HG02981 (cell line): Measurements from ENCODE around the gene DNAJB12.
"Not testable (repeated sequence)": the region's sequence is repeated elsewhere in the genome, so short reads cannot be mapped to it uniquely, and the experiment has no call there.

Source experiments
- ATAC-seq: cut with Tn5 transposase; IDR thresholded peaks from one replicate; pipeline ENCODE4 v1.9.1; 2021; ENCODE audit warnings: mild to moderate bottlenecking, moderate library complexity; ENCODE audit not compliant: unreplicated experiment

The DNAJB12 gene

DNA sequence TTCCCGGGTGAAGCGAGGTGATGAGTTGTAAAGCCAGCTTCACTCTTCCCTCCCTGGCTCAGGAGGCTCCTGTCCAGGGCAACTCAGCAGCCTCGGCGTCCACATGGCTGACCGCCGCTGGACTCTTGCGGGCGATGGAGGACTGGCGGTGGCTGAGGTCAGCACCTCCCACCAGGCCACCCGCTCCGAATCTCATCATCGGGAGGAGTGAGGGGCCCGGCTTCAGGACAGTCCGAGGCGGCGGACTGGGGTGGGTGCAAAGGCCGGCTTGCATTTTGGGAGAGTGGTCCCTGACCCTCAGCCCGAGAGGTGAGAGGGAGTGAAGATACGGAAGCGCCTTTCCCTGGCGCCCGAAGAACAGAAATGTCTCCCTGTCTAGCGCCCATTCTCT is 759 bp downstream of the DNAJB12 start:
- peak; percentile 9 for ATAC-seq

DNA sequence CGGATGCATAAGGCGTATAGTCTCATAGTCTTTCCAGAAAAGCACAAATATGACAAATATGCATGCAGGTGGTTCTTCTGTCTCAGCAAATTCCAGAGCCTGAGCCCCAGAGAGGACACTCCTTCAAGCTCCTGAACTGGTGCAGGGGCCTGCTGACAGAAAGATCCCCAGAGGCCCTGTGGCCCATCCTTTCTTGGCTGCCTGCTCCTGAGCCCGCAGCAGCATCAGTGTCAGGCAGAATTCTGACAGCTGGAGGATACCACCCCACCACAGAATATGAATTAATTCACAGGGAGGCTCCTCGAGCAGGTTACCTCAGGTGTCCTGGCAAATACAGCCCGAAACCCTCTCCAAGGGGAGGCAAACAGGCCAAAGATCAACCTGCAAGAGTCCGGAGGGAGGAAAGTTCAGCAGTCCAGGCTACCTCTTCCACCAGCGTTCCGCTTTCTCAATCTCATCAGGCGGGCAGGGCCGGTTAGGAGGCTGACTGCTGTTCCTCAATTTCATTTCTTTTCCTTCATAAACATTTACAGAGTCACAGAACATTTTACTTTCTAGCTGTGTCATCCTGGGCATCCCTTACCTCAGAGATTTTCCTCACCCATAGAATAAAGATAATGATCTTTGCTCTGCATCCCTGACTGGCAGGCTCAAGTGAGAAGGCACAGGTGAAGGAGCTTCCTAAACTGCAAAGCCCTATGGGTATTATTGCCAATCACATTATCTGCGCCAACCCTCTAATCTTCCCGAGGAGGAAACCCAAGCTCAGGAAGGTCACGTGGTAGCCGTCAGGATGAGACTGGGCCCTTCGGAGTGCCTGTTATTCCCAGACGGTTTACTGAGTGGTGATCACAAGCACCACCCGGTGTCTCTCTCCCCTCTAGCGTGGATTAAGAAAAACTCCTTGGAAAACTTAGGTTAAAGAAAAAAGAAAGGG is 1.4 kb downstream of the DNAJB12 start:
- no peak for ATAC-seq

DNA sequence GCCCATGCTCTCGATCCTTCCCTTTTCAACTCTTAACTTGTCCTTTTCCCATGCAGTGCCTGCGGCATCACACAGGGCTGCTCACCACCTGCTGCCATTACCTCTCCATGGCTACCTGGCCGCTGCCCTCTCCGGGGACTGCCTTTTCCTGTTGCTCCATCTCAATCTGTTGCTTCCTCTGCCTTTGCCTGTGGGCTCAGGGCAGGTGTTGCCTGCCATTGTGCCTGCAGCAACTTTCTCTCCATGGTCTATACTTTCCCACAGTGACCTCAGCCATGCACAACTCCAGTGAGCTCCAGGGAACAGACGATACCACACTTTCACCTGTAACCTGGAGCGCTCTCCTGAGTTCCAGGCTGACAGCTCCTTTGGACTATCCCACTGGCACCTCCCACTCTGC is 3.2 kb downstream of the DNAJB12 start:
- ATAC-seq, result no peak

DNA sequence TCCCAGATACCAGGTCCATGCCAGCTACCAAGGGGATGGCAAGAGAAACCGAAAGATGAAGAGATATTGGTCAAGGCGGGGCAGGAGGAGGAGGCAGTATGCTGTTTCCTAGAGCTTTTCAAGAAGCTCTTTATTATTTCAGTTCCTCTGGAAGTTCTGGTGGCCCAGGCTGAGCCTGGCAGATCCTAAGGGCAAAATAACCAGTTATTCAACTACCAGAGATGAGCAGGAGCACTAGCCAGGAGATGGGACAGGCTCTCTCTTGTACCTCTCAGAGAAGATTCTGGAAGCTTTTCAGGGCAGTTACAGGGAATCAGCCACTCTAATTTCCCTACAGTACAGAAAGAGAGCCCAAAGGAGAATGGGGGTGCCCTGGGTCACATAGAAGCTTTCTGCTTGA is 5.3 kb downstream of the DNAJB12 start:
- ATAC-seq, result no peak

DNA sequence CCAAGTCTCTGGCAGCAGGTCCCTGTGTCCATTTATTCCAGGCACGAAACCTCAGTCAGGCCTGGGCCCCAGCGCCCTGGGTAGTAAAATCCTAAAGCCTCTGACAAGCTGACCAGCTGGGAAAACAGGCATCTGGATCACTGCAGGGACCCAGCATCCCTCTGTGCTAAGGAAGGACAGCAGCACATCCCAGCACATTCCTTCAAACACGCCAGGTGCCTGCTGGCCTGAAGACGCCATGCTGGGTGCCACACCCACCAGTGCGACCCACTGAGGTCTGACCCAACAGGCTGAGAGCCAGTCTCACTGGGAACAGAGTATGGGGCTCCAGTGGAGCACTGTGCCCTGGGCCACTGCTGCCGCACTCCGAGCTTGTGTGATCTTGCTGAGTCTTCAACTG is 6.4 kb downstream of the DNAJB12 start:
- ATAC-seq, result no peak

DNA sequence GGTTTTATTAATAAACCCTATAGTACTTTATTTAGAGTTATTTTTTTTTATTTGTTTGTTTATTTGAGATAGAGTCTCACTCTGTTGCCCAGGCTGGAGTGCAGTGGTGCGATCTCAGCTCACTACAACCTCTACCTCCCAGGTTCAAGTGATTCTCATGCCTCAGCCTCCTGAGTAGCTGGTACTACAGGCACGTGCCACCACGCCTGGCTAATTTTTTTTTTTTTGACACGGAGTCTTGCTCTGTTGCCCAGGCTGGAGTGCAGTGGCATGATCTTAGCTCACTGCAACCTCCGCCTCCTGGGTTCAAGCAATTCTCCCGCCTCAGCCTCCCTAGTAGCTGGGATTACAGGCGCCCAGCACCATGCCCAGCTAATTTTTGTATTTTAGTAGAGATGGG is 8.6 kb downstream of the DNAJB12 start:
- not testable (repeated sequence) for ATAC-seq

DNA sequence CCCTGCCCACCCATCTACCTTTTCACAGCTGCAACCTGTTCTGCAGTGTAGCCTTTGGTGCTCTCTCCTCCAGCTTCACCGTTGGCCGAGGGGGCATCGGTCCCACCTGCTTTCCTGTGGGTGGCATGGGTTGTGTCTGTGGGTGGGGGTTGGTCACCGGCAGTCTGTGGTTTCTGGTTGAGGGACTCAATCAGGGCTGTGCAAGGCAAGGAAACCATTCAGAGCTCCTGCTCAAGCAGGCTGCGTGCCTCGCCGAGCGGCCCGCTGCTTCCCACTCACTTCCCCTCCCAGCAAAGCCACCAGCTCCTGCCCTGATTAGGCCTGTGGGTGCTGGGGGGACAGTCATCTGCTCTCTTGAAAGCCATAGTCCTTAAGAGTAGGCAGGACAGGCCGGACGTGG is 9.8 kb downstream of the DNAJB12 start:
- ATAC-seq, result no peak

DNA sequence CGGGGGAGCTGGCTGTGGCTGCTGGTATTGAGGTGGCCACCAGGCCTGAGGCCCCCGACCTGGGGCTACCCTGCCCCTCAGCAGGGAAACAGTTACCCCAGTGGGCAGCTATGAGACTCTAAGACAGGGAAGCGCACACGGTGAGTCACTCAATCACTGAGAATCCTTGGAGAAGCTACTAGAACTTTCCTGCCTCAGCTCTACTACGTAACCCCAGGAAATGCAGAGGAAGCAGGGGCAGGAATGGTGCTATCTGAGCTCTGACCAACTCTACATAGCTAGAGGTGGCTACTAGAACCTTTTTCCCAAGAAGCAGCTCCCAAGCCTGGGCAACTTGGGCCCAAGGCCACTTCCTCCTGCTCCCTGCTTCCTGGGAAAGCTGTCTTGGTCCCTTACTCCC is 11.8 kb downstream of the DNAJB12 start:
- ATAC-seq, result no peak

DNA sequence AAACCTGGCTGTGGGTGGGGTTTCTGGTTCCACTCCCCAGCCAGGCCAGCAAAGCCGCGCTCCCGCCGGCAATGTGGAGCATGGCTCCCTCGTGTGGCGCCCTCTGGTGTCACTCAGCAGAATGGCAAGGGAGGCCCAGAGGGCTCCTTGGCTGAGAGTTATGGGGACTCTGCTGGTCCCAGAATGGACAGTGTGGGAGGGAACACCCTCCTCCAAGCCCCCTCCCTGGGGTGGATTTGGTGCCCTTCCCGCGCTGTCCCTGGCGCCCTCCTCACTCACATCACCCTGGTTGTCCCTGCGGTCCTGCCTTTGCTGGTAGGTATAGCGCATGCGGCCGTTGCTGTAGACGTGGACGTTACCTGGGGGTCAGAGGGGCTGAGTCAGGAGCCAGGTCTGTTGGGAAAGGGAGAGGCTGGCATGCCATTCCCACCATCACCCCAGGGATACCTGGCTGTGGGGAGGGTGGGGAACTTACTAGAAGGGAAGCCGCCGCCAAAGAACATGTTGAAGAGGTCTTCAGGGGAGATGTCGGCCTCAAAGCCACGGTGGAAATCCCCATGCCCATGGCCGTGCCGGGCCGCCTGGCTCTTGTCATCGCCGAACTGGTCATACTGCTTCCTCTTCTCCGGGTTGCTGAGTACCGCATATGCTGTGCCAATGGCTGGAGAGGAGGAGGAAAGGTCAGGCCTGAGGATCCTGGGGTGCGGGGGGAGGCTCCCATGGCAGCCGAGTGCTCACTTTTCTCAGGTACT is 14.0 kb downstream of the DNAJB12 start:
- ATAC-seq, result no peak

DNA sequence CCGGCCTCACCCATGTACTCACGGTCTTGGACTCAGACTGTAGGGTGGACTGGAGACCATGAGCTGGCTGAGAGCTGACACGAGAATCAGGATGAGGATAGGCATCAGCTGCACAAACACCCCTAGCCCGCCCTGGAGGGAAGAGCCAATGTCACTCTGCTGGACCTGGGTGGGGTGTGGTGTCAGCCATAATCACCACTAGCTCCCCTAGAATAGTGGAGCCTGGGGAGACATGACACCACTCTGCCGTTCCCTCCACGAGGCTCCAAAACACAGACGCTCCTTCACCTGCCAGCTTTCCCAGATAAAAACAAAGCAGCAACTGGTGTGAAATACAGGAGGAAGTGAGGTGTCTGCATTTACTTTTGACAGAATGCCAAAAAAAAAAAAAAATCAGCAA is 16.5 kb downstream of the DNAJB12 start:
- no peak for ATAC-seq

DNA sequence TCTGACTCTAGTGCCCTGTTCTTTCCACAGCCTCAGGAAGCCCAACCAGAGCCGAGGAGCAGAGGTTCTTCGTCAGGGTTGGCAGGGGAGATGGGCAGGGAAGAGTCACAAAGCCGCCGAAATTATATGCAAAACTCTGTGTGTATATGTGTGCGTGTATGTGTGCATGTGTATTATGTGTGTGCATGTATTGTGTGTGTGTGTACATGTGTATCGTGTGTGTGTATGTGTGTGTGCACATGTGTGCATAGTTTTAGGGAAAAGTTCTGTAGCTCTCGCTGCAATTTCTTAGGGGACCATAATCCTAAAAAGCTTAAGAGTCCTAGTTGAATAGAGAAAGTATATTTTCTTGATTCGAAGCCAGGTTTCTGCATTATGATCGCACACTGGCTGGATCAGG is 17.0 kb downstream of the DNAJB12 start:
- no peak for ATAC-seq

DNA sequence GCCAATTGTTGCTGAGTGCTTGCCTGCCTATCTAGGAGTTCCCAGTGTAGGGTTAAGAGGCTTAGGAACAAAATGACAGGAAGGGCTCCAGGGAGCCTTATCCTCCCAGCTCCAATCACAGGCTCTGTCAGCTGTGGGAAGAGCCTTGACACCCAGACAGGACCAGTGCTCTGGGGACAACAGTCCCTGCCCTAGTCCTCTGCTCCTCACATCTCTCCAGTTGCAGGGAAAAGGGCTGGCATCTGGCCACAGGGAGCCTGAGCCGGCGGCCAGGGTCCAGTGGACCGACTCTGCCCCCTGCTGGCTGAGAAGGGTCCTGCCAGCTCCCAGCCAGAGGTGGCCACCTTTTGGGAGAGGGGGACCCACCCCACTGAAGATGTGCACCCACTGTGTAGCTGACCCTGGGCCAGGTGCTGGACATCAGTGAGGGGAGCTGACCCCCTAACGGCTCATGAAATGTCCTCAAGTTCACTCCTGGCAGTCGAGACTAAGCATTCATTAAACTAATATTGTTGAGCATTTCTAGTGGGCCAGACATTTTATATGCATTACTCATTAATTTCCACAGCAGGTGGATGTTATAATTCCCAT is 17.6 kb downstream of the DNAJB12 start:
- no peak for ATAC-seq

DNA sequence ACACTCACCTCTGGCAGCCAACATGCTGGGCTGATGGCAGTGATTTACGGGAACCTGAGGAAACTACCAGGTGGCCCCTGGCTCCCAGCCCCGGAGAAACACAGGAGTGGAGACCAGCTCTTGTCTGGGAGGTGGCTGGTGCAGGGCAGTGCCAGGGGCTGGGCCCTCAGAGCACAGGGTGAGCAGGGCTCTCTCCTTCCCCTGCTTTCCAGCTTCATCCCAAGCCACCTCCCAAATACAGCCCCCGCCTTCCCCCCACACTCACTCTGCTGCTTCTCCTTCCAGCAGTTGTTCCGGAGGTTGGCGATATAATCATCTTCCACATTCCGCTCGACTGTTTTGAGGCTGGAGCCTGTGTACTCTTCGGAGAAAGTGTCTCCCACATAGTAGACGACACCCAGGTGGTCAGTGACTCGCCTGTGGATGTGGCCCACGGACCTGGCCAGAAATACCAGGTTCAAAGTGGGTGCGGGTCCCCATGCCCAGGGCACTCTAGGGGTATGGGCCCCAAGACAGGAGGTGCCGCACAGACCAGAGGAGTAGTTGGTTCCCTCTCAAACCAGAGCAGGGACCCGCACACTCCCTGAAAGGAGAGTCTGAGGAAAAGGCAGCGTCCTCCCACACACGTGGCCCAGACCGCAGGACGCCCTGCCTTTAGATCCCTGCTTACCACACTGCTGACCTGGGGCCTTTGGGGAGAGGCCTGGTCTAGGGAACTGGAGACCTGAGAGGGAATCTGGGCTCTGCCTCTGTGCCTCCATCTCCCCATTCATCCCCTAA is 18.3 kb downstream of the DNAJB12 start:
- no peak for ATAC-seq

DNA sequence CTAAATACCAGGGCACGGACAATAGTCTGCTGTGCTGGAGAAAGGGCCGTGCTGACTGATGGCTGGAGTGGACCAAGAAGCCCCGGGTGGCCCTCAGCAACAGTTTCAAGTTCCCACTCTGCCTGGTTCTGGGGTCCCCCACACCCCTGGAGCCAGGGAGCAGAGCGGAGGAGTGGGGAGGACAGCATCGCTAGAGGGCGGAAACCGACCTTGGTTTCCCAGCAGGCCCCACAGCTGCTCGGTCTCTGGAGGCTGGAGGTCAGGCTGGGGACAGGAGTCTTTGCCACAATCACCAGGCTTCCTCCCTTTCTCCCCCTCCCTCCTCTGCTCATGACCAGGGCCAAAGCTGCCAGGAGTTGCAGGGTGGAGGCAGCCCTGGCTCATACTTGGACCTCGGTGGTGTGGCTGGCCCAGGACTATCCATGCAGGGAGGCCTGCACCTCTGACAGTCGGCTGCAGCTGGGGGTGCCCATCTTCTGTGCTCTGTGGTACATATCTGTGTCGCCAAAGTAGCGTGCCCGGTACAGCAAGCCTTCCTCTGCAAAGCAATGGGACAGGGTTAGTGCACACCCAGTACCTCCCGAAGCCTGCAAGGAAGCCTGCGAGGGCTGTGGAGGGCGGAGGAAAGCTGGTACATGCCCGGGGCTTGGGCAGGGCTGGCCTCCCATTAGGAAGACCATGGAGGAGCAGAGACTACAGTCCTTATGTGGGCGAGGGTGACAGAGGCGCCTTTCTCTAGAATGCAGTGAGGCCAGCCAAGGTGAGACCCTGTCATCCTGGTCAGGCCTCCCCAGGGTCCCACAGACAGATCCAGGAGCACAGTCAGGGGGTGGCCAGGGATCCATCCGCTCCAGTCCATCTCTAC is 19.1 kb downstream of the DNAJB12 start:
- peak; percentile 30 for ATAC-seq

DNA sequence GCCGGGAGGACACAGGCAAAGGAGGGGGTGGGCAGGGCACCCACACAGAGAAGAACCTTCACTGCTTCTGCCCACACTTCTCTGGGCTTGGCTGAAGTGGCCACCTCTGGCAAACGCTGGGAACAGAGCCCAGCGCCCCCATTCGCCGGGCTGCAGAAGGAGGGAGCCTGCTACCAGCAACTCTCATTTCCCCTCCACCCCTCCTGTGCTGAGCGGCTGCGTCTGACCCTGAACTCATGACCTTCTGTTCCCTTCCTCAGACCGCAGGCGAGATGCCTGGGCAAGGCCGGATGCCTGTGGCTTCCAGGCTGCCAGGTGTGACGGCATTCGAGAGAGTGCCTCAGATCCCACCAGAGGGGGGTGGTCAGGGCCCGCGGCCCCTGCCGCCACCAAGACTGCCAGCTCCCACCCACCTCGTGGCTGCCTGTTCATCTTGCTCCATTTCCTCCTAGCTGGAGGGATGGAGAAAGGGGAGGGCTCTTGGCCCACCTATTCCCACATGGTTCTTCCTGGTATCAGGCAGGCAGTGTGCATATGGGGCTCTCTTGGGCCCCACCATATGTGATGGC is 19.8 kb downstream of the DNAJB12 start:
- ATAC-seq, result peak; percentile 61

DNA sequence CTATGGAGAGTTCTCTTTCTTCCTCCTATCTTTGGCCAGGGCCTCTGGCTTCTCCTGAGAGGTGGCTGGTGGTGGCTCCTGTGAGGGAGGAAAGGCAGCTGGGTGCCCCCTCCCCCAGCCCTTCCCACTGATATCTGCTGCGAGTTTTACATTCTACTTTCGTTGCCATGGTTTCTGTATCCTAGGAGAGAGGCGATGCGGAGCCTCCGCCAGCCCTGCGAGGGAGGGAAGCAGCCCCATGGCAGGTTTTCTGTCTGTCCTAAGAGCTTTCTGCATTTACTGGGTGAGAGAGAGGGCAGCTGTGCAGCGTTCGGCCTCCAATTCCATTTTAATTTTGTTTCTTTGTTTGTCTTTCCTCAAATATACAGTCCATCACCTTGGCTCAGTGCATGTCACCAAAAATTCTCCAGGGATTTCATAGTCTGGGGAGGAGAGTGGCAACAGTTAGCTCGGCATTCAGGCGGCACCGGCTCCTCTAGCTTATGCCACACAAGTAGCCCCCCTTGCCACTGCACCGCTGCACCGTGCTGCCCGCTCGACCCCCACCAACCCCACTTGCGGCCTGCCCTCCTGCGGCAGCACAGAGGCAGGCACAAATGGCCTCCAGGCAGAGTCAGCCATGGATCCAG is 20.4 kb downstream of the DNAJB12 start:
- no peak for ATAC-seq

DNA sequence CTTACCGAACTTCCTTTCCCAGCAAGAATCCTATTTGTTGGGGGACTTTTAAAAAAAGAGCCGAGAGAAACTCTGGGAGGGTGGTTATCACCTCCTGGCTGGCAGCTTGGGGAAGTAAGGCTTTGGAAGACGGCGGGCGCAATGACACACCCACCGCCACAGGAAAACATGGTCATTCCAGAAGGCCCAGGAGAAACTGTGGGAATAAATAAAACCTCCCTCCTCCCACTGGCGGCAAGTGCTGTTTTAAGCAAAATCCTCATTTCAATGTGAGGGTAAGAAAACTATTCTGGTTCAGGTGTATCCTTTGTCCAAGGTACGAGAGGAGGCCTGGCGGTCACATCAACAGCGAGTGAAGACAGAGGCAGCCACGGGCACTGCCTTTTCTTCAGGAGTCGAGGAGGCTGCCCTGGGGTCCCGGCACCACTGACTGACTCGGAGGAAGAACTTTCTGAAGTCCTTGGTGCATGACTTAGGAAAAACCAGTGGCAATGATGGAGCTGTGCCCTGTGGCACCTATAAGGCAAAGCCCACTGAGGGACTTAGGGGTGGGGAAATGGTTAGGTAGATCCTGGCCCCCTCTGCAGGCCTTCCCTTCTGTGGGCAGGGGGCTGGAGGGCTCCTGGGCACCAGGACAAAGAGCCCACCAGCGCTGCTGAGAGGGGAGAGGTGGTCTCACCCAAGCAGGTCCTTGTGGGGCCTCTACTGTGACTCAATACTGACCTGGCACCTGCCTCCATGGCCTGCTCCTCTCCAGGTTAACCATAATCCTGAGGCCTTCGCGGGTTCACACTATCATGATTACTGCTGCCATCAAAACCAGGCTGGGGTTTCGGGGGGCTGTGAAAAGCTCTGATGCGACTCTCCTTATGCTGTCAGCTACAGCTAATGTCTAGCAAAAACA is 21.4 kb downstream of the DNAJB12 start:
- no peak for ATAC-seq

DNA sequence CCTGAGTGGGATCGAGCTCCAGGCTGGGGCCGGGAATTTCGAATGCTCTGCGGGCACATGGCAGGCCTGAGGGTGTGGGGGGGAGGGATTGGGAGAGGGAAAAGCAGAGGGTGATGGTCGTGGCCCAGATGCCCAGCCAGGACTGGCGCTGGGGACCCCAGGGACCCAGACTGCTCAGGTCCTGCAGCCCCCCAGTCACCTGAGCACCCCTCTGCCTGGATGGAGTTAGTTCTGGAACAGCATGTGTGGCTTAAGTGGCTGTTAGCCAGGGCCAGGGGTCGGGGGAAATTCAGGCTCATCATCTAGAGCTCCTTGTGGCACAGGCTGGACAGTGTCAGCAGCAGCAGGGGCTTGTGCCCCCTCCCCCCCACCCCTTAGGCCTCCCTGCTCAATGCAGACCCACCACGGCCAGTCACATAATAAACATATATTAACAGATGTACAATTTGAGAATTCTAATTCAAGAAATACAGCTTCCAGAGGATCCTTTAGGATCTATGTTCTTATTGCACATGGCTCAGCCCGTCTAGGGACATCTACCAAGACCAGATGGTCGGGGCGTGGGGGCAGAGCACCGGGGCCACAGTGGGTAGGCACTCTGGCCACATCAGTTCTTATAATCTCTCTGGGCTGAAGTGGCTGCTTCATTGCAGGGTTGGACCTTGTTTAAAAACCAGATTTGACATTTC is 22.2 kb downstream of the DNAJB12 start:
- ATAC-seq, result no peak
